K562 (cell line): ENCODE results near the gene TMEM200B. TPM values are rescaled to one million over a fixed set of nuclear protein-coding genes. Genes with fewer than 3 reads are reported as not detected.

Experiments used
- CBFA2T2 ChIP-seq: fragments of 450-650 bp; conservative IDR thresholded peaks from 2 replicates; pipeline ENCODE4 v1.6.1; 2017; ENCODE audit warnings: mild to moderate bottlenecking
- CHCHD3 ChIP-seq: fragments of 250-450 bp; sonication (Bioruptor Pico); IDR thresholded peaks from 2 replicates; pipeline ENCODE4 v2.1.2; 2022; ENCODE audit warnings: mild to moderate bottlenecking
- CHD1 ChIP-seq: fragments of 200-600 bp; sonication (generic); IDR thresholded peaks from one replicate; pipeline ENCODE4 v1.6.1; 2012; ENCODE audit warnings: mild to moderate bottlenecking, moderate library complexity, low read length, inconsistent platforms
- CREBBP ChIP-seq: IDR thresholded peaks from one replicate; pipeline ENCODE4 v1.6.1; 2012; ENCODE audit warnings: low read depth, mild to moderate bottlenecking, control low read depth, inconsistent platforms, low read length
- DACH1 ChIP-seq: fragments of 450-650 bp; IDR thresholded peaks from 2 replicates; pipeline ENCODE4 v1.6.1; 2018; ENCODE audit not compliant: partially characterized antibody
- ETV6 ChIP-seq, 3 experiments: fragments of 150-350 bp in 1 of 3; sonication (generic) in 1 of 3; formaldehyde crosslinking in 1 of 3; IDR thresholded peaks; 2 replicates each; pipeline versions ENCODE4 v1.6.1 to v1.8.0; 2014 to 2022; ENCODE audit warnings: borderline replicate concordance in 2 of 3, low read depth in 2 of 3, antibody characterized with exemption in 1 of 3, low read length in 1 of 3, mild to moderate bottlenecking in 1 of 3, missing genetic modification reagents in 1 of 3
- GABPB2 ChIP-seq: fragments of 250-450 bp; sonication (Bioruptor Pico); conservative IDR thresholded peaks from 2 replicates; pipeline ENCODE4 v1.5.1; 2021; ENCODE audit warnings: mild to moderate bottlenecking
- HNRNPH1 ChIP-seq: fragments of 200-400 bp; formaldehyde crosslinking; optimal IDR thresholded peaks from 2 replicates; pipeline ENCODE3; 2017; ENCODE audit warnings: low read depth, mild to moderate bottlenecking, low read length, moderate library complexity
- MAFG ChIP-seq: fragments of 450-650 bp; conservative IDR thresholded peaks from 2 replicates; pipeline ENCODE4 v1.6.1; 2016; ENCODE audit warnings: missing genetic modification characterization, missing compliant biosample characterization
- MTA1 ChIP-seq: fragments of 450-650 bp; IDR thresholded peaks from 2 replicates; pipeline ENCODE4 v1.6.1; 2017; ENCODE audit warnings: borderline replicate concordance
- NBN ChIP-seq: fragments of 450-650 bp; IDR thresholded peaks from 2 replicates; pipeline ENCODE4 v1.6.1; 2016; ENCODE audit warnings: low read depth, mild to moderate bottlenecking
- NR2C2 ChIP-seq, 2 experiments: fragments of 200-800 bp in 1 of 2; sonication (Bioruptor generic) in 1 of 2; sonication (generic) in 1 of 2; formaldehyde crosslinking in 1 of 2; IDR thresholded peaks; 2 replicates each; pipeline versions ENCODE4 v1.6.1 to v1.8.0; 2016 to 2022; ENCODE audit warnings: mild to moderate bottlenecking in 1 of 2, missing compliant biosample characterization in 1 of 2, missing genetic modification characterization in 1 of 2, missing genetic modification reagents in 1 of 2
- NR3C1 ChIP-seq: sonication (generic); formaldehyde crosslinking; IDR thresholded peaks from 2 replicates; pipeline ENCODE4 v1.8.1; 2022; ENCODE audit warnings: missing genetic modification reagents
- NRF1 ChIP-seq, 2 experiments: fragments of 450-650 bp; IDR thresholded peaks in 1 of 2; conservative IDR thresholded peaks in 1 of 2; 2 replicates each; pipeline ENCODE4 v1.6.1; 2014; ENCODE audit warnings: mild to moderate bottlenecking in 2 of 2
- POLR2AphosphoS2 ChIP-seq: IDR thresholded peaks from 2 replicates; pipeline ENCODE4 v1.6.1; 2012; ENCODE audit warnings: low read length, improper control_type of control experiment
- RFX5 ChIP-seq: IDR thresholded peaks from 2 replicates; pipeline ENCODE4 v1.6.1; 2011; ENCODE audit warnings: low read depth, mild to moderate bottlenecking, improper control_type of control experiment, low read length
- STAT5B ChIP-seq: fragments of 250-450 bp; sonication (Bioruptor Pico); IDR thresholded peaks from 2 replicates; pipeline ENCODE4 v1.8.0; 2021; ENCODE audit warnings: mild to moderate bottlenecking, inconsistent platforms
- TEAD4 ChIP-seq, 2 experiments: sonication (generic) in 1 of 2; formaldehyde crosslinking in 1 of 2; IDR thresholded peaks; 2 replicates each; pipeline versions ENCODE4 v1.6.1 to v1.8.0; 2012 to 2022; ENCODE audit warnings: borderline replicate concordance in 1 of 2, inconsistent platforms in 1 of 2, low read length in 1 of 2, mild to moderate bottlenecking in 1 of 2, missing genetic modification reagents in 1 of 2
- ZNF140 ChIP-seq: fragments of 250-450 bp; sonication (Bioruptor Pico); IDR thresholded peaks from 2 replicates; pipeline ENCODE4 v1.8.0; 2021; ENCODE audit warnings: moderate library complexity, mild to moderate bottlenecking, inconsistent platforms
- polyA plus RNA-seq, 8 experiments: library from polyadenylated mRNA; depleted of rRNA in 4 of 8; stranded (reverse) in 5 of 8; unstranded in 3 of 8; fragments of >200 nt; fragmentation: Nextera tagmentation in 2 of 8; fragmentation: Illumina TruSeq in 1 of 8; extraction: Ambion mirVana in 2 of 8; extraction: Trizol in 1 of 8; gene quantifications; 2 replicates each; pipeline versions ENCODE4 v1.2.1 to v1.2.3, GENCODE V29; 2011 to 2014; ENCODE audit warnings: inconsistent platforms in 1 of 8, missing spikeins in 1 of 8
- total RNA-seq, 7 experiments: library from RNA; depleted of rRNA in 6 of 7; stranded (reverse); fragments of >200 nt in 6 of 7; fragmentation: Illumina TruSeq in 2 of 7; extraction: Trizol in 2 of 7; gene quantifications; 2 replicates each; pipeline versions ENCODE4 v1.2.1 to v1.2.3, GENCODE V29; 2011 to 2021; ENCODE audit warnings: low replicate concordance in 1 of 7
- TF ChIP-seq, protein P1 (sequence below): fragments of 450-650 bp; IDR thresholded peaks from 2 replicates; pipeline ENCODE4 v1.6.1; 2017; ENCODE audit warnings: mild to moderate bottlenecking, moderate library complexity
- TF ChIP-seq, protein P2 (sequence below): fragments of 450-650 bp; formaldehyde crosslinking; IDR thresholded peaks from 2 replicates; pipeline ENCODE4 v1.4.0; 2020; ENCODE audit warnings: mild to moderate bottlenecking

Gene TMEM200B
- total and polyA plus RNA-seq, 9 of the 15 experiments (the other 6 are each of a cell fraction or from before 2014, with no cell fraction given), result 0.04 to 0.35 (median 0.10) TPM; not detected in 1

DNA sequence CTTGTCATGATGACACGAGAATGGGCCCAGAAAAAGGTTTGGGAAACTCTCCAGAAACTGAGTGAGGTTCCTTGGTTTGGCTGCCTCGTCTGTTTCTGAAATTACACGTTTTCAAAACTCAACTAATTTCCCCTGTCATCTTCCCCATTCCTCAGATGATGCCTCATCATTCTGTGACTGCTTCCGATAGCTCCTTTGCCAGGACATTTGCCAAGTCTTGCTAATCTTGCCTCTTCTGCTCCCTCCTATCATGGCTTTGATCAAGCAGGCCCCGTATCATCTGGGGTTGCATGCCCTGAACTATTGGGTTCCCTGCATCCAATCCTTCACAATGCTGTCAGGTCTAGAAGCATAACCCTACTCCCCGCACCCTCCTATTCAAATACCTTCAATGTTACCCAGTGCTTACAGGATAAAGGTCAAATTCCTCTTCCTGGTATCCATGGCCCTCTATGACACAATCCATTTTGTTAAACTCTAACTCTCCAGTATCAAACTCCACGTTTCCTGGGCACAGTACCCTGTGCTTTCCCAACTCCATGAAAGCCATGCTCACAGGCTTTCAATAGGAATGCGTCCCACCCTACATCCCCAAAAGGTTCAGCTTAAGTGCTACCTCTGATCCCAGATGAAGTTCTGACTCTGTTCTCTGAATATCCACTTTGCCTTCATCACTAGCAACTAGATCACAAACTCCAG lies 22.2 kb upstream of the TMEM200B start (continued):
- no peak for TF ChIP-seq STAT5B (CRISPR knock-in tag)
- TF ChIP-seq CHD1, result no peak
- no peak for TF ChIP-seq CREBBP
- no peak for TF ChIP-seq NRF1 (conservative IDR thresholded peaks at IDR 0.05 in 1 of 2, IDR thresholded peaks at IDR 0.05 in 1 of 2)
- peak; percentile 49; the same call in 1 of the 2 replicates for TF ChIP-seq MAFG
- TF ChIP-seq, protein P1, sequence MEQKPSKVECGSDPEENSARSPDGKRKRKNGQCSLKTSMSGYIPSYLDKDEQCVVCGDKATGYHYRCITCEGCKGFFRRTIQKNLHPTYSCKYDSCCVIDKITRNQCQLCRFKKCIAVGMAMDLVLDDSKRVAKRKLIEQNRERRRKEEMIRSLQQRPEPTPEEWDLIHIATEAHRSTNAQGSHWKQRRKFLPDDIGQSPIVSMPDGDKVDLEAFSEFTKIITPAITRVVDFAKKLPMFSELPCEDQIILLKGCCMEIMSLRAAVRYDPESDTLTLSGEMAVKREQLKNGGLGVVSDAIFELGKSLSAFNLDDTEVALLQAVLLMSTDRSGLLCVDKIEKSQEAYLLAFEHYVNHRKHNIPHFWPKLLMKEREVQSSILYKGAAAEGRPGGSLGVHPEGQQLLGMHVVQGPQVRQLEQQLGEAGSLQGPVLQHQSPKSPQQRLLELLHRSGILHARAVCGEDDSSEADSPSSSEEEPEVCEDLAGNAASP, result no peak
- peak; percentile 59; the same call in 1 of the 2 replicates for TF ChIP-seq POLR2AphosphoS2
- TF ChIP-seq CHCHD3 (CRISPR knock-in tag), result no peak
- TF ChIP-seq DACH1, result no peak
- no peak for TF ChIP-seq ZNF140
- TF ChIP-seq NBN, result no peak
- TF ChIP-seq RFX5, result no peak
- TF ChIP-seq MTA1, result no peak
- TF ChIP-seq ETV6 (IDR thresholded peaks at IDR 0.05; ENCODE audit: borderline replicate concordance in 1 of 2, low read depth in 2 of 2, low read length in 1 of 2), result no peak
- TF ChIP-seq ETV6 (CRISPR knock-in tag; IDR thresholded peaks at IDR 0.05; ENCODE audit: borderline replicate concordance), result no peak
- TF ChIP-seq, protein P2, sequence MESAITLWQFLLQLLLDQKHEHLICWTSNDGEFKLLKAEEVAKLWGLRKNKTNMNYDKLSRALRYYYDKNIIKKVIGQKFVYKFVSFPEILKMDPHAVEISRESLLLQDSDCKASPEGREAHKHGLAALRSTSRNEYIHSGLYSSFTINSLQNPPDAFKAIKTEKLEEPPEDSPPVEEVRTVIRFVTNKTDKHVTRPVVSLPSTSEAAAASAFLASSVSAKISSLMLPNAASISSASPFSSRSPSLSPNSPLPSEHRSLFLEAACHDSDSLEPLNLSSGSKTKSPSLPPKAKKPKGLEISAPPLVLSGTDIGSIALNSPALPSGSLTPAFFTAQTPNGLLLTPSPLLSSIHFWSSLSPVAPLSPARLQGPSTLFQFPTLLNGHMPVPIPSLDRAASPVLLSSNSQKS, result no peak
- no peak for TF ChIP-seq NR2C2 (CRISPR knock-in tag; IDR thresholded peaks at IDR 0.05)
- TF ChIP-seq NR2C2 (tag; IDR thresholded peaks at IDR 0.05), result peak; percentile 37; the same call in 1 of the 2 replicates
- peak; percentile 7; the same call in 1 of the 2 replicates for TF ChIP-seq TEAD4 (IDR thresholded peaks at IDR 0.05; ENCODE audit: low read length)
- no peak for TF ChIP-seq TEAD4 (CRISPR knock-in tag; IDR thresholded peaks at IDR 0.05; ENCODE audit: borderline replicate concordance)
- TF ChIP-seq NR3C1, result no peak
- TF ChIP-seq CBFA2T2, result peak; percentile 50
- peak; percentile 56; the same call in 1 of the 2 replicates for TF ChIP-seq GABPB2 (CRISPR knock-in tag)
- no peak for TF ChIP-seq HNRNPH1
